Stomach (tissue), 9 donors: Measurements from ENCODE around the gene PHF2. TPM values are rescaled to one million over a fixed set of nuclear protein-coding genes. Genes with fewer than 3 reads are reported as not detected.

Experiments used
- DNase-seq, 2 donors: peaks; one replicate each; pipeline versions ENCODE4 v3.0.0 to v3.0.0-alpha.2; 2013 to 2019
- H3K27ac ChIP-seq, 5 donors: fragments of 200-600 bp in 4 of 5; sonication (generic) in 4 of 5; one replicate each; pipeline ENCODE4 v1.5.1; 2013 to 2019; ENCODE audit warnings: mild to moderate bottlenecking in 1 of 5, moderate library complexity in 1 of 5
- H3K27me3 ChIP-seq, 3 donors: fragments of 200-600 bp; sonication (generic); one replicate each; pipeline ENCODE4 v1.5.1; 2017 to 2019; ENCODE audit warnings: mixed run types in 1 of 3
- H3K36me3 ChIP-seq, 4 donors: fragments of 200-600 bp; sonication (generic); 1 replicate in 3 of 4; 2 replicates in 1 of 4; pipeline ENCODE4 v1.5.1; 2016 to 2019
- H3K4me1 ChIP-seq, 4 donors: fragments of 200-600 bp; sonication (generic); one replicate each; pipeline ENCODE4 v1.5.1; 2016 to 2019
- H3K4me3 ChIP-seq, 4 donors: fragments of 200-600 bp; sonication (generic) in 3 of 4; one replicate each; pipeline ENCODE4 v1.5.1; 2016 to 2019; ENCODE audit warnings: mild to moderate bottlenecking in 1 of 4
- H3K9me3 ChIP-seq, 4 donors: fragments of 200-600 bp; sonication (generic); one replicate each; pipeline ENCODE4 v1.5.1; 2016 to 2019
- EP300 ChIP-seq: sonication (generic); formaldehyde crosslinking; IDR thresholded peaks from one replicate; pipeline ENCODE4 v1.6.1; 2017; ENCODE audit warnings: antibody characterized with exemption
- POLR2A ChIP-seq, 4 donors: fragments of 450-650 bp; IDR thresholded peaks; one replicate each; pipeline ENCODE4 v1.6.1; 2016; ENCODE audit warnings: antibody characterized with exemption in 4 of 4, control low read depth in 2 of 4, mild to moderate bottlenecking in 1 of 4, moderate library complexity in 1 of 4
- POLR2AphosphoS5 ChIP-seq, 3 donors: sonication (generic); formaldehyde crosslinking; IDR thresholded peaks; one replicate each; pipeline ENCODE4 v1.6.1; 2016; ENCODE audit warnings: antibody characterized with exemption in 3 of 3
- WGBS, 5 donors: extraction: QIAGEN DNeasy Blood & Tissue Kit in 3 of 5; methylation state at CpG; one replicate each; pipeline versions ENCODE4 v1.1.5 to v1.1.7; 2013 to 2018; 5-methylcytosine and 5-hydroxymethylcytosine counted together
- intact Hi-C: fragments of 100-400 bp; cut with DNase I; formaldehyde crosslinking; loops from one replicate; pipeline ENCODE4 v1.15.1; 2023; ENCODE audit warnings: low total_unique reads
- polyA plus RNA-seq, 3 donors: library from polyadenylated mRNA; stranded (reverse); fragments of 200-250 nt; gene quantifications; one replicate each; pipeline ENCODE4 v1.2.3, GENCODE V29; 2013
- total RNA-seq, 5 donors: library from RNA; depleted of rRNA; stranded (reverse); fragments of >200 nt; gene quantifications; one replicate each; pipeline versions ENCODE4 v1.1.0 to v1.2.3, GENCODE V29; 2014 to 2016
- TF ChIP-seq, protein P1 (sequence below), 7 experiments: fragments of 450-650 bp in 4 of 7; fragments of 200-600 bp in 3 of 7; sonication (generic) in 3 of 7; IDR thresholded peaks; one replicate each; pipeline ENCODE4 v1.5.1; 2016 to 2019; ENCODE audit warnings: antibody characterized with exemption in 7 of 7, control low read depth in 2 of 7, mild to moderate bottlenecking in 1 of 7
- donor health status: healthy with polysubstance abuse.
- donor health status: Bipolar disorder and iron deficiency.
- donor health status: healthy.

Gene PHF2
- total and polyA plus RNA-seq, 8 donors: 14.2 to 58.0 (median 19.5) TPM

DNA sequence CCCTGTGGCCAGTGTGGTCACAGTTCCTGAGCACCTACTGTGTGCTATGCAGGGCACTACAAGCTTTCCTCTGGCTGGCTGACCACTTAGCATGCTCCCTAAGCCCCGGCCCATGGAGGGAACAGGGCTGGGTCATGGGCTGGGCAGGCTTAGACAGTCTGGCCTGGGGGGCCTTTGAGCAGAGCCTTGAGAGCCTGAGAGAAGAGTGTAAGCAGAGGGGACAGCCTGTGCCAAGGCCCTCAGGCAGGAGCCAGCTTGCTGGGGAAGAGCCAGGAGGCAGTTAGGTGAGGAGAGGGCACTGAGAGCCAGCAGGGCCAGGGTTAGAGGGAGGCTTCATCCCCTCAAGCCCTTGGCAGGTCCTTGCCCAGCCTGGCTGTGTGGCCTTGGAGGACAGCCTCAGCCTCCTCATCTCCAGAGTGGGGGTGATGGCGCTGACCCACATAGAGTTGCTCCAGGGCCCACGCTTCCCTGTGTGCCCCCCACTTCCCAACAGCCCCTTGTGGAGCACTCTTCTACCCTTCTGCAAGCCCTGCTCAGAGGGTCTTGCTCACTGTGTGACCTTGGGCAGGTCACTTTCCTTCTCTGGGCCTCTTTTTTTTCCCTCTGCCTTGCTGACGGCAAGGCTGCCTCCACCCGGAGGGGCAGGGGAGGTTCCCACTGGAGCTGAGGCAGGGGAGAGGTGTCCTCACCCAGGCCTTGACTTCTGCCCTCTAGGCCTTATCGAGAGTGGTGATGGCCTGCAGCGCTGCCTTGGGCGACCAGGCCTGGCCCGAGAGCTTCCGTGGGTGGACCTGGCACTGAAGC lies 107.1 kb downstream of the PHF2 start:
- peak; percentile 8 to 18 for DNase-seq
- Histone ChIP-seq H3K4me3 (no peak overlapping the region), H3K27ac (peak overlapping the region; percentile 23 to 86 (median 75)), H3K27me3 (no peaks in the 10 kb centered on the region), H3K4me1 (peaks cover 0 to 51% (median 29%) of the 10 kb centered on the region in 4 donors), H3K9me3 (peaks cover 0 to 7% (median 1%) of the 10 kb centered on the region in 4 donors), H3K36me3 (peaks cover 0 to 12% (median 9%) of the 10 kb centered on the region in 4 donors)
- intact Hi-C loops: loop anchor here (5.0 kb wide), 1 partner anchor 269 kb away; no protein-coding TSS in a partner anchor
- 73 to 91% (median 83%) methylated on average over 9 to 10 of the region's 10 CpGs for WGBS, 5 donors
- TF ChIP-seq POLR2A (IDR thresholded peaks at IDR 0.05): no peak

DNA sequence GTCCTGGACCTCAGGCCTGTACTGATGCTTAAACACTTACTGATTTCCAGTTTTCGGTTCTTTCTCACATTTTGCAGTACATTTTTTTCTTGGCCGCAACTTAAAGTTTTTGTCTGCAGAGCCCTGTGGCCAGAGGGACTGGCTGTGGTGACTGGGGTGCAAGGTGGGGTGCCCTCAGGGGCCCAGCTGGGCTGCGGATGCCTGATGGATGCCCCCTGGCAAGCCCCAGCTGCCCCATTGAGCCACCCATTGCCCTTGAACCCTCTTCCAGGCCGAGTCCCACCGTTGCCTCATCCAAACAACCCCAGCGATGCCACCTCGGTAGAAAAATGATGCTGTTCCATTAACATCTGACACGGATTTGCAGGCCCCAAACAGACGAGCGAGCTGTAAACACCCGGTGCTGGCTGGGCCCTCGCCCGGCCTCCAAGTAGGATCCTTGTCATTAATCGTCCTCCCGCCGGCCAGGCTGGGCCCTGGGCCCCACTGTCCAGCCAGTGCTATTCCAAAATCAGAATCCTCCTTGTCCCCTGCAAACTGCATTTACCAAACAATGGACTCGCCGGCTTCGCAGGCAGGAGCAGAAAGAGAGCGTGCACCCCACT lies 107.9 kb downstream of the PHF2 start:
- Histone ChIP-seq H3K27ac (peak overlapping the region; percentile 23 to 86 (median 75)), H3K4me3 (no peak overlapping the region), H3K9me3 (peaks cover 0 to 14% (median 7%) of the 10 kb centered on the region in 4 donors), H3K27me3 (no peaks in the 10 kb centered on the region), H3K36me3 (peaks cover 0 to 6% (median 5%) of the 10 kb centered on the region in 4 donors), H3K4me1 (peaks cover 0 to 51% (median 29%) of the 10 kb centered on the region in 4 donors)
- TF ChIP-seq POLR2AphosphoS5 (IDR thresholded peaks at IDR 0.05): peak in 1 of 3 donors; percentile 84
- TF ChIP-seq, protein P1, sequence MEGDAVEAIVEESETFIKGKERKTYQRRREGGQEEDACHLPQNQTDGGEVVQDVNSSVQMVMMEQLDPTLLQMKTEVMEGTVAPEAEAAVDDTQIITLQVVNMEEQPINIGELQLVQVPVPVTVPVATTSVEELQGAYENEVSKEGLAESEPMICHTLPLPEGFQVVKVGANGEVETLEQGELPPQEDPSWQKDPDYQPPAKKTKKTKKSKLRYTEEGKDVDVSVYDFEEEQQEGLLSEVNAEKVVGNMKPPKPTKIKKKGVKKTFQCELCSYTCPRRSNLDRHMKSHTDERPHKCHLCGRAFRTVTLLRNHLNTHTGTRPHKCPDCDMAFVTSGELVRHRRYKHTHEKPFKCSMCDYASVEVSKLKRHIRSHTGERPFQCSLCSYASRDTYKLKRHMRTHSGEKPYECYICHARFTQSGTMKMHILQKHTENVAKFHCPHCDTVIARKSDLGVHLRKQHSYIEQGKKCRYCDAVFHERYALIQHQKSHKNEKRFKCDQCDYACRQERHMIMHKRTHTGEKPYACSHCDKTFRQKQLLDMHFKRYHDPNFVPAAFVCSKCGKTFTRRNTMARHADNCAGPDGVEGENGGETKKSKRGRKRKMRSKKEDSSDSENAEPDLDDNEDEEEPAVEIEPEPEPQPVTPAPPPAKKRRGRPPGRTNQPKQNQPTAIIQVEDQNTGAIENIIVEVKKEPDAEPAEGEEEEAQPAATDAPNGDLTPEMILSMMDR (IDR thresholded peaks at IDR 0.05): no peak
- WGBS, 5 donors: 67 to 80% (median 75%) methylated on average over 16 to 20 of the region's 20 CpGs
- DNase-seq: peak in 1 of 2 donors; percentile 32
- intact Hi-C loops: loop anchor here (5.0 kb wide), 1 partner anchor 268 kb away; no protein-coding TSS in a partner anchor

DNA sequence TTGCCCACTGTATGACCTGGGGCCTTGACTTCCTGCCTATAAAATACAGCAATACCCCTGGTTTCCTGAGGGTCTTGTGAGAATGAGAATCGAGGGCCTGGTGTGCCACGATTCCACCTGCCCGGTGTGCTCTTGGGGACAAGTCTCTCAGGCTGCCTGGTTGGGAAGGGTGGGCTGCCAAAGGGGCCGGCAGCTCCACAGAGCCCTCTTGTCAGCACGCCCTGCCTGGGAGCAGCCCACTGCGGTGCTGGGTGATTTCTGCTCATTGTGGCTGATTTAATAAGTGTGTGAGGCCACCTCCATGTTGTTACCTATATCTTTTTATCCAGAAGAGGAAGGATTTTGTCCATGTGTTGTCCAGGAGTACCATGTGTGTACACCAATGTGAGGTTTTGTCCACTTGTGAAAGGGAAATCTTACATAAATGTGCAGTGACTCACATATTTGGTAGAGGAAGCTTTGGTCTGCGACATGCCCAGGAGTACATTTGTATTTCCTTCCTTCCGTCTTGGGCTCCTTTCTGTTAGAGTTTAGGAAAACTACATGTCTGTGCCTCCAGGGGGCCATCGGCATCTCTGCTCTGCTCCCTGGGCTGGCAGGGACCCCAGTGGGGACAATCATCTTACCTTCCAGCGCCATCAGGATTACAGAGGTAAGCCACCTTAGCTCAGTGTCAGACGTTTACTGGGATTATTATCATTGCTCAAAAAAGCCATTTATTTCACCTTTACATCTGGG lies 108.6 kb downstream of the PHF2 start:
- intact Hi-C loops: loop anchor here (5.0 kb wide), 1 partner anchor 267 kb away; no protein-coding TSS in a partner anchor
- peaks cover 0 to under 1% (median 0%) of the 10 kb centered on the region in 4 donors for H3K36me3 ChIP-seq
- DNase-seq: peak in 1 of 2 donors; percentile 44
- H3K27ac ChIP-seq: peak overlapping the region; percentile 31 to 86 (median 75)
- H3K9me3 ChIP-seq: peaks cover 0 to 20% (median 9%) of the 10 kb centered on the region in 4 donors
- H3K4me3 ChIP-seq: no peak overlapping the region
- WGBS, 5 donors: 40 to 59% (median 58%) methylated on average over 8 to 11 of the region's 11 CpGs
- peaks cover 0 to 51% (median 29%) of the 10 kb centered on the region in 4 donors for H3K4me1 ChIP-seq
- TF ChIP-seq EP300: no peak
- no peak for TF ChIP-seq POLR2A (IDR thresholded peaks at IDR 0.05)
- peak in 1 of 3 donors; percentile 35 for TF ChIP-seq POLR2AphosphoS5 (IDR thresholded peaks at IDR 0.05)
- TF ChIP-seq, protein P1 (IDR thresholded peaks at IDR 0.05): peak in 1 of 7 experiments; percentile 13
- no peaks in the 10 kb centered on the region for H3K27me3 ChIP-seq

DNA sequence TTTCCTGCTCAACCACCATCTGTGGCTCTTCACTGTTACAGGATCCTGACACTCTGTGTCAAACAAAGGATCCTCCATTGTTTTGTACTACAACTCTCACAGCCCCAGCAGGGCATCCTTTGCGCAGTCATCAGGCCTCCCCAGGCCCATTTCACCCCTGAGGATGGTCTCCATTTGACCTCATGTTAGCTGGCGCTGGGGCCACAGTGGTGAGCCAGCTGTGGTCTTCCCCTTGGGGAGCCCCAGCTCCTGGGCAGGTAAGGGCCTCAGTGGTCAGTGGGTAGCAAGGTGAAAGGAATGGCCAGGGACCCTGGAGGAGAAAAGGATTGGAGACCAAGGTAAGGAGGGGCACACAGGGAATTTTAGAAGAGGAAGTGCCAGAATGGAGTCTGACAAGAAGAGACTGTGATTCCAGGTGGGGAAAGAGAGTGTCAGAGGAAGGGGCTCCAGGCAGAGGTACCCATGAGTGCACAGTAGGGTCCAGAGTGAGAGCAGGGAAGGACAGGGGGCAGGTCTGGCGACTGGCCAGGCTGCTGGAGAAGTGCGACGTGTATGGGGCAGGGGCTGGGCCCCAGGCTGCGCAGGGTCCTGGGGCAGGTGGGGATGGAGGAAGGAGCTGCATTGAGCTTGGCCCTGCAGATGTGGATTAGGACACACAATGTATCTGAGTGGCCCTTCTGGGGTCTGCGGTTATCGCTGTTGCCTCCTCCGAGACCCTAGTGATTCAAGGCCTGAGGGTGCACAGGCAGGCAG lies 109.9 kb downstream of the PHF2 start:
- Histone ChIP-seq H3K4me1 (peaks cover 0 to 46% (median 24%) of the 10 kb centered on the region in 4 donors), H3K27me3 (no peaks in the 10 kb centered on the region), H3K9me3 (peaks cover 0 to 34% (median 9%) of the 10 kb centered on the region in 4 donors), H3K36me3 (no peaks in the 10 kb centered on the region), H3K27ac (peak overlapping the region in 2 of 5 donors; percentile 80 to 86), H3K4me3 (no peak overlapping the region)
- DNase-seq: peak in 1 of 2 donors; percentile 4
- intact Hi-C loops: no loop called here
- 89 to 96% (median 91%) methylated on average over 7 to 9 of the region's 9 CpGs for WGBS, 5 donors
- TF ChIP-seq POLR2A (IDR thresholded peaks at IDR 0.05) (no peak), EP300 (no peak), POLR2AphosphoS5 (IDR thresholded peaks at IDR 0.05) (no peak)
- TF ChIP-seq, protein P1 (IDR thresholded peaks at IDR 0.05): no peak
